Measurements from ENCODE around the gene ZNF775. TPM values are rescaled to one million over a fixed set of nuclear protein-coding genes. Genes with fewer than 3 reads are reported as not detected.

The ZNF775 gene
- total RNA-seq, 4 donors from 2014 or later, result 1.2 to 2.3 (median 1.8) TPM

DNA sequence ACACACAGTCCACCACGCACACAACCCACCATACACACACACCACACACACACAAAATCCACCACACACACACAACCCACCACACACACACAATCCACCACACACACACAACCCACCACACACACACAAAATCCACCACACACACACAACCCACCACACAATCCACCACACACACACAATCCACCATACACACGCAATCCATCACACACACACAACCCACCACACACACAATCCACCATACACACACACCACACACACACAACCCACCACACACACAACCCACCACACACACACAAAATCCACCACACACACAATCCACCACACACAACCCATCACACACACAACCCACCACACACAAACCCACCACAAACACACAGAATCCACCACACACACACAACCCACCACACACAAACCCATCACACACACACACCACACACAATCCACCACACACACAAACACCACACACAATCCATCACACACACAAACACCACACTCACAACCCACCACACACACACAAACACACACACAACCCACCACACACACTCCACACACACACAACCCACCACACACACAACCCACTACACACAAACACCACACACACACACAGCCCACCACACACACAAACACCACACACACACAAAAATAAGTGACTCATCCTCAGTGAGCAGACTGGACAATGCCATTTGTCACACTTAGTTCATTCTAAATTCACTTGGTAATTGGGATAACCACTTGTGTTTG lies 19.3 kb upstream of the ZNF775 start:
- Histone ChIP-seq H3K4me1 (peaks cover 0 to 4% (median 0%) of the 10 kb centered on the region in 3 donors), H3K27me3 (no peaks in the 10 kb centered on the region), H3K9me3 (no peaks in the 10 kb centered on the region), H3K4me3 (no peak overlapping the region), H3K27ac (no peak overlapping the region), H3K36me3 (no peaks in the 10 kb centered on the region)
- no peak for TF ChIP-seq POLR2A (IDR thresholded peaks at IDR 0.05)
- TF ChIP-seq, protein P1, sequence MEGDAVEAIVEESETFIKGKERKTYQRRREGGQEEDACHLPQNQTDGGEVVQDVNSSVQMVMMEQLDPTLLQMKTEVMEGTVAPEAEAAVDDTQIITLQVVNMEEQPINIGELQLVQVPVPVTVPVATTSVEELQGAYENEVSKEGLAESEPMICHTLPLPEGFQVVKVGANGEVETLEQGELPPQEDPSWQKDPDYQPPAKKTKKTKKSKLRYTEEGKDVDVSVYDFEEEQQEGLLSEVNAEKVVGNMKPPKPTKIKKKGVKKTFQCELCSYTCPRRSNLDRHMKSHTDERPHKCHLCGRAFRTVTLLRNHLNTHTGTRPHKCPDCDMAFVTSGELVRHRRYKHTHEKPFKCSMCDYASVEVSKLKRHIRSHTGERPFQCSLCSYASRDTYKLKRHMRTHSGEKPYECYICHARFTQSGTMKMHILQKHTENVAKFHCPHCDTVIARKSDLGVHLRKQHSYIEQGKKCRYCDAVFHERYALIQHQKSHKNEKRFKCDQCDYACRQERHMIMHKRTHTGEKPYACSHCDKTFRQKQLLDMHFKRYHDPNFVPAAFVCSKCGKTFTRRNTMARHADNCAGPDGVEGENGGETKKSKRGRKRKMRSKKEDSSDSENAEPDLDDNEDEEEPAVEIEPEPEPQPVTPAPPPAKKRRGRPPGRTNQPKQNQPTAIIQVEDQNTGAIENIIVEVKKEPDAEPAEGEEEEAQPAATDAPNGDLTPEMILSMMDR (IDR thresholded peaks at IDR 0.05), result no peak
- no peak for DNase-seq
- intact Hi-C loops (cut with DNase I), result loop anchor here (5.0 kb wide), 1 partner anchor 63 kb away; no protein-coding TSS in a partner anchor
- 89 to 100% methylated on average over 1 to 2 of the region's 2 CpGs for WGBS, 2 donors

DNA sequence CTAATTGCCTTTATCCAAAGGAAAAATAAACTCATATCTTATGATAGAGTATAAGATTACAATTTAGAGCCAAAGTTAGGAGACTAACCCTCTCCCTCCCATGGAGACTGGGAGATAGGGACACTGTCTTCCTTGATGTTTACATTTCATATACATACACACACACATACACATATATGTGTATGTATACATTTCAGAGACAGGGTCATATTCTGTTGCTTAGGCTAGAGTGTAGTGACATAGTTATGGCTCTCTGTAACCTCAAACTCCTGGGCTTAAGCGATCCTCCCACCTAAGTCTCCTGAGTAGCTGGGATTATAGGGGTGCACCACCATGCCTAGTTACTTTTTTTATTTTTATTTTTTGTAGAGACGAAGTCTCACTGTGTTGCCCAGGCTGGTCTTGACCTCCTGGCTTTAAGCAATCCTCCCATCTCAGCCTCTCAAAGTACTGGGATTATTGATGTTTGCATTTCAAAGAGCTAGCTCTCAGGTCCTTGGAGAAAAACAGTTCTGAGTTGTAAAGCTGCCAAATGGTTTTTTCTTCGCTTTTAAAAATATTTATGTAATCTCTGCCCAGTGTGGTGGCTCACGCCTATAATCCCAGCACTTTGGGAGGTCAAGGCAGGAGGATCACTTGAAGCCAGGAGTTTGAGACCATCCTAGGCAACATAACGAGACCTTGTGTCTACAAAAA lies 18.6 kb upstream of the ZNF775 start:
- H3K27ac ChIP-seq, result no peak overlapping the region
- no peak overlapping the region for H3K4me3 ChIP-seq
- H3K4me1 ChIP-seq, result no peaks in the 10 kb centered on the region
- no peaks in the 10 kb centered on the region for H3K36me3 ChIP-seq
- H3K9me3 ChIP-seq, result no peaks in the 10 kb centered on the region
- no peak for TF ChIP-seq POLR2A (IDR thresholded peaks at IDR 0.05)
- WGBS, 2 donors, result 63 to 70% methylated on average over 5 of the region's 5 CpGs
- H3K27me3 ChIP-seq, result no peaks in the 10 kb centered on the region
- intact Hi-C loops (cut with DNase I), result no loop called here
- DNase-seq, result no peak

DNA sequence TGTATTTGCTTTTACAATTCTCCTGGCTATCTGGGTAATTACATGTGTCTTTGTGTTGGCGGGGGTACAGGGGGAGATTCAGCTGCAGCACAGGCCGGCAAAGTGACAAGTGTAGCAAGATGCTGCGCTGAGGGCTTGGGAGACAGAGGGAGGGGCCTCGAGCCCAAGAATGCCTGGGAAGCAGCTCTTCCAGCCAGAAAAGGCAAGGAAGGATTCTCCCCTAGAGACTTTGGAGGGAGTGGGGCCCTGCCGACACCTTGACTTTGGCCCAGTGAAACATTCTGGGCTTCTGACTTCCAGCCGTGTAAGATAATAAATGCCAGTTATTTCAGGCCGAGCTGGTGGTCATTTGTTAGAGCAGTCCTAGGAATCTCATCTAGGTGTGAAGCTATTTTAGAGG lies 17.7 kb upstream of the ZNF775 start:
- WGBS, 2 donors, result 68 to 75% methylated on average over 4 to 7 of the region's 7 CpGs
- DNase-seq, result no peak
- H3K4me3 ChIP-seq, result no peak overlapping the region
- H3K36me3 ChIP-seq, result no peaks in the 10 kb centered on the region
- H3K27me3 ChIP-seq, result no peaks in the 10 kb centered on the region
- TF ChIP-seq, protein P1 (IDR thresholded peaks at IDR 0.05), result no peak
- TF ChIP-seq POLR2A (IDR thresholded peaks at IDR 0.05), result no peak
- H3K27ac ChIP-seq, result no peak overlapping the region
- intact Hi-C loops (cut with DNase I), result no loop called here
- no peaks in the 10 kb centered on the region for H3K9me3 ChIP-seq
- H3K4me1 ChIP-seq, result no peaks in the 10 kb centered on the region

DNA sequence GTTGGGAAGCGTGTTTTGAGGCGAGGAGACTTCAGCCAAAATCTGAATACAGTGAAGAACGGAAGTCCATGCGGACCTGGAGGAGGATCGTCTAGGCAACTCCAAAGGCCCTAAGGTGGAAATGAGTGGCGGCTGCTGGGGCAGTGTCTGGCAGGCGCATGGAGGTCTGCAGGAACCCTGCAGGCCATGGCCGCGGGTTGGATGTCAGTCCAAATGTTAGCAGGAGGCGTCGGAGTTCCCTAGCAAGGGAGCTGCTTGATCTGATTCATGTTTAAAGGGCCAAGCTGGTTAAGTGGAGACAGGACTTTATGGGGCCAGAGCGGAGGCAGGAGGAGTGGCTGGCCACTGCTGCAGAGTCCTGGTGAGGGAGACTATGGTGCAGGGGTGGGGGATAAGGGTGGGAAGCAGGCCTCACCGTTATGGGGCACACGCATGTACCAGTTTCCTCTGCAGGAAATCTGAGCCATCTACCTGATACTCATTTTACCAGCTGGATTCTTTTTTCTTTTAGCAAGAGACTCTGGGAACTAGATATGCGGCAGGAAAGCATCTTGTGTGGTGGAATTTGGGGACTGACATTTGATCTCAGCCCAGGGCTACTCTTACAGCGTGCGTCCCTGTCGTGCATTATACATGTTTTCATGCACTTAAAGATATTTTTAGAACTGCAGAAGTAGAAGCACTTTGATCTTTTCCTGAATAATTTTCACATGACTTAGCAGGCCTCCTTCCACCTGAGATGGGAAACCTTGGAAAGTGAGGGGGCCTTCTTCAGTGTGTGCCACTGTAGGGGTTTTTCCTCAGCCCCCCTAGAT lies 17.1 kb upstream of the ZNF775 start:
- intact Hi-C loops (cut with DNase I), result no loop called here
- H3K4me1 ChIP-seq, result no peaks in the 10 kb centered on the region
- H3K27ac ChIP-seq, result no peak overlapping the region
- TF ChIP-seq, protein P1 (IDR thresholded peaks at IDR 0.05), result no peak
- TF ChIP-seq POLR2A (IDR thresholded peaks at IDR 0.05), result no peak
- DNase-seq, result no peak
- H3K9me3 ChIP-seq, result no peaks in the 10 kb centered on the region
- H3K36me3 ChIP-seq, result no peaks in the 10 kb centered on the region
- no peak overlapping the region for H3K4me3 ChIP-seq
- H3K27me3 ChIP-seq, result no peaks in the 10 kb centered on the region
- WGBS, 2 donors, result 81% methylated on average over 16 to 18 of the region's 18 CpGs

DNA sequence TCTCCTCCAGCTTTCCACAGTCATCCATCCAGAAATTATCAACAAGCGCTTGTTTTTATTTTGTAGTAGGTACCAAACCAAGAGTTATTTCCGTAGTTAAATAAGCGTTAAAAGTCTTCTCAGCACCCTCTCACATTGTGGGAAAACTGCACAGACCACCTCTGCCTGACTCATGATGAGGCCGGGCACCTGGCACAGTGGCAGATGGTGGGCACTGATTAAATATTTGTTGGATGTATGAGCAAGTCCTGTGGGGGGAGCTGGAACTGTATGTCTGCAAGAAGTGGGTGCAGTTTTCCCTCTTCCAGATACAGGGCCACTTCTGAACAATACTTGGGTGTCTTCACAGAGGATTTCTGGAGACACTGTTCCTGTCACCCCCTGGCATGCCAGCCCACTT lies 15.8 kb upstream of the ZNF775 start:
- no peak for DNase-seq
- H3K9me3 ChIP-seq, result no peaks in the 10 kb centered on the region
- intact Hi-C loops (cut with DNase I), result no loop called here
- H3K4me1 ChIP-seq, result peaks cover 0 to 11% (median 0%) of the 10 kb centered on the region in 3 donors
- no peaks in the 10 kb centered on the region for H3K36me3 ChIP-seq
- WGBS, 2 donors, result 83 to 86% methylated on average over 4 of the region's 4 CpGs
- no peaks in the 10 kb centered on the region for H3K27me3 ChIP-seq
- TF ChIP-seq POLR2A (IDR thresholded peaks at IDR 0.05), result no peak
- TF ChIP-seq, protein P1 (IDR thresholded peaks at IDR 0.05), result no peak
- H3K27ac ChIP-seq, result no peak overlapping the region
- no peak overlapping the region for H3K4me3 ChIP-seq

Data from esophagus squamous epithelium (tissue), 5 donors.